ENCODE data around the gene DNAJC13. TPM values are rescaled to one million over a fixed set of nuclear protein-coding genes. Genes with fewer than 3 reads are reported as not detected.

The DNAJC13 gene
- total and polyA plus RNA-seq, 2 of the 8 experiments (the other 6 are each of a cell fraction or from before 2014, with no cell fraction given) = 7.9 to 28.8 TPM

DNA sequence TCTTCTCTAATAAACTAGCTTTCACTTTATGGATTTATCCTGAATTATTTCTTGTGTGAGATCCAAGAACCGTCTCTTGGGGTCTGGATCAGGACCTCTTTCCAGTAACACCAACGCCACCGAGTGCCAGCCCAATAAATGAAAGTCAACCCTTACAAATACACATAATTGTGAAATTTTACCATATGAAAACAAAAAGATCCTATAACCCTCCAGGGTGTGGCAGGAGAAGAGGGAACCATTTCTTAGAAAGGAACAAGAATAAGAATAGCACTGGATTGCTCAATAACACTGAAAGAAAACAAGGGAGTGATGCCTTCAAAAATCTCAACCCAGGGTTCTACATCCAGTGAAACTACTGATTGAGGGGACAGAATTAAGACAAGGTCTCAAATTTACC lies 128.2 kb downstream of the DNAJC13 start:
- no peaks in the 10 kb centered on the region; a peak in 1 of 4 replicates for H3K9me3 ChIP-seq (ENCODE audit: insufficient read depth in 2 of 2, low read depth in 1 of 2, low read length in 1 of 2)
- no peak overlapping the region for H2BK5ac ChIP-seq (ENCODE audit: low read depth, low read length)
- no peak overlapping the region for H3K56ac ChIP-seq (replicated peaks; ENCODE audit: insufficient read length, low read depth, low read length)
- DNase-seq (ENCODE audit: low read depth in 1 of 2, low spot score in 2 of 2) (no peak), FAIRE-seq (no peak)
- 95% methylated on average over 3 of the region's 3 CpGs; no CpG with 5 or more reads in 1 of the 2 experiments for WGBS, 2 experiments (ENCODE audit: extremely low coverage in 1 of 2, insufficient coverage in 1 of 2, insufficient read length in 1 of 2, insufficient replicate concordance in 2 of 2, low coverage in 1 of 2, low lambda C conversion rate in 2 of 2, missing lambda C conversion rate in 1 of 2)
- H3K27me3 ChIP-seq (replicated peaks in 1 of 4; ENCODE audit: control insufficient read depth in 3 of 4, extremely low read depth in 1 of 4, insufficient read depth in 3 of 4, low read length in 3 of 4) = no peaks in the 10 kb centered on the region
- H3K18ac ChIP-seq (ENCODE audit: extremely low read depth, low read length) = no peak overlapping the region
- H4K8ac ChIP-seq (ENCODE audit: extremely low read depth, insufficient read depth, low read length) = no peak overlapping the region
- H2BK15ac ChIP-seq (ENCODE audit: low read length) = no peak overlapping the region
- no peak overlapping the region for H2BK20ac ChIP-seq (ENCODE audit: low read length)
- no peak overlapping the region for H3K27ac ChIP-seq (ENCODE audit: low read depth, low read length)
- no peaks in the 10 kb centered on the region for H3K79me2 ChIP-seq (ENCODE audit: control insufficient read depth in 1 of 2, insufficient read depth in 2 of 2, low read length in 2 of 2)
- no peaks in the 10 kb centered on the region for H3K79me1 ChIP-seq (ENCODE audit: low read depth, low read length)
- no peak overlapping the region for H3K4me2 ChIP-seq (ENCODE audit: insufficient read depth in 1 of 2, low read depth in 2 of 2, low read length in 2 of 2)
- H3K9ac ChIP-seq (replicated peaks in 1 of 4; ENCODE audit: extremely low read depth in 1 of 4, low read depth in 3 of 4, low read length in 3 of 4) = no peak overlapping the region
- ChIA-PET CTCF (ENCODE audit: partially characterized antibody) (interaction anchor here (1.4 to 10.2 kb wide), 3 partner anchors 10 to 94 kb away, joined by 3 to 102 read pairs (median 3); no protein-coding TSS in a partner anchor), POLR2A (ENCODE audit: partially characterized antibody) (no interaction called here)
- H3K4ac ChIP-seq (replicated peaks; ENCODE audit: insufficient read length, low read depth, low read length) = no peak overlapping the region
- H4K20me1 ChIP-seq (replicated peaks in 1 of 2; ENCODE audit: control insufficient read depth in 1 of 2, insufficient read depth in 2 of 2, low read length in 2 of 2) = peaks cover 0 to 2% of the 10 kb centered on the region in 2 experiments
- H2BK120ac ChIP-seq (replicated peaks; ENCODE audit: low read depth, low read length) = no peak overlapping the region
- no peaks in the 10 kb centered on the region; a peak in 1 of 8 replicates for H3K36me3 ChIP-seq (ENCODE audit: control insufficient read depth in 2 of 4, insufficient read depth in 4 of 4, low read length in 3 of 4)
- H3K4me3 ChIP-seq (ENCODE audit: extremely low read depth in 1 of 4, insufficient read depth in 2 of 4, low read depth in 3 of 4, low read length in 4 of 4) = no peak overlapping the region
- H4K91ac ChIP-seq (replicated peaks; ENCODE audit: insufficient read length, low read length) = no peak overlapping the region
- H2BK12ac ChIP-seq (ENCODE audit: low read depth, low read length) = no peak overlapping the region
- no peaks in the 10 kb centered on the region for H3K23me2 ChIP-seq (ENCODE audit: low read depth, low read length)
- no peak overlapping the region for H3K23ac ChIP-seq (ENCODE audit: insufficient read length)
- no peak overlapping the region for H2AFZ ChIP-seq (ENCODE audit: low read length)
- H2AK5ac ChIP-seq (ENCODE audit: low read depth, low read length) = no peak overlapping the region
- no peak overlapping the region for H3K14ac ChIP-seq (ENCODE audit: insufficient read length)
- no peaks in the 10 kb centered on the region for H3K4me1 ChIP-seq (replicated peaks in 1 of 4; ENCODE audit: control insufficient read depth in 3 of 4, insufficient read depth in 4 of 4, low read length in 3 of 4)
- H4K5ac ChIP-seq (ENCODE audit: insufficient read length, low read depth, low read length) = no peak overlapping the region
- no peak for TF ChIP-seq SUZ12 (IDR thresholded peaks at IDR 0.05; ENCODE audit: low read length)
- TF ChIP-seq KDM5A (IDR thresholded peaks at IDR 0.05; ENCODE audit: low read length) = no peak
- TF ChIP-seq SAP30 (IDR thresholded peaks at IDR 0.05; ENCODE audit: insufficient read depth, insufficient replicate concordance, low read length) = no peak
- no peak for TF ChIP-seq RXRA (IDR thresholded peaks at IDR 0.05; ENCODE audit: insufficient read depth, low read depth, low read length)
- no peak for TF ChIP-seq RBBP5 (IDR thresholded peaks at IDR 0.05; ENCODE audit: borderline replicate concordance, low read depth, low read length)
- no peak for TF ChIP-seq SRF (IDR thresholded peaks at IDR 0.05; ENCODE audit: low read depth, low read length)
- TF ChIP-seq JUN (IDR thresholded peaks at IDR 0.05; ENCODE audit: low read depth, low read length) = no peak
- no peak for TF ChIP-seq RNF2 (IDR thresholded peaks at IDR 0.05; ENCODE audit: borderline replicate concordance, low read depth, low read length, missing control alignments, poor library complexity, severe bottlenecking)
- no peak for TF ChIP-seq NANOG (IDR thresholded peaks at IDR 0.05; ENCODE audit: insufficient read depth, low read depth, low read length, poor library complexity, severe bottlenecking)
- no peak for TF ChIP-seq BRCA1 (IDR thresholded peaks at IDR 0.05; ENCODE audit: low read depth, low read length)
- no peak for TF ChIP-seq EP300 (IDR thresholded peaks at IDR 0.05; ENCODE audit: borderline replicate concordance in 1 of 2, low read depth in 2 of 2, low read length in 2 of 2)
- no peak for TF ChIP-seq TAF7 (optimal IDR thresholded peaks at IDR 0.05; ENCODE audit: borderline replicate concordance, low read depth, low read length)
- no peak for TF ChIP-seq SIN3A (conservative IDR thresholded peaks at IDR 0.05 in 1 of 2, IDR thresholded peaks at IDR 0.05 in 1 of 2; ENCODE audit: low read depth in 1 of 2, low read length in 2 of 2)
